Measurements from ENCODE around the gene ATP5ME.

- TF ChIP-seq CTCF (IDR thresholded peaks at IDR 0.05; ENCODE audit: insufficient read depth, low read depth, low read length) (no peak), EZH2 (IDR thresholded peaks at IDR 0.05; ENCODE audit: insufficient read depth, low read length) (no peak)
Measured at GRCh38 chr4:709348-709747, 35.3 kb upstream of the ATP5ME start.

All from astrocyte (in vitro differentiated cells and primary cell).